GM12872 (cell line): ENCODE results near the gene RTL10.

Source experiments
- TF ChIP-seq, protein P1 (sequence below): IDR thresholded peaks from 3 replicates; pipeline ENCODE4 v1.5.1; 2011; ENCODE audit warnings: low read depth, mild to moderate bottlenecking, low read length, moderate library complexity; ENCODE audit not compliant: insufficient read depth

RTL10 gene

GRCh38 chr22:19811811-19812771, 42.6 kb downstream of the RTL10 start:
- TF ChIP-seq, protein P1, sequence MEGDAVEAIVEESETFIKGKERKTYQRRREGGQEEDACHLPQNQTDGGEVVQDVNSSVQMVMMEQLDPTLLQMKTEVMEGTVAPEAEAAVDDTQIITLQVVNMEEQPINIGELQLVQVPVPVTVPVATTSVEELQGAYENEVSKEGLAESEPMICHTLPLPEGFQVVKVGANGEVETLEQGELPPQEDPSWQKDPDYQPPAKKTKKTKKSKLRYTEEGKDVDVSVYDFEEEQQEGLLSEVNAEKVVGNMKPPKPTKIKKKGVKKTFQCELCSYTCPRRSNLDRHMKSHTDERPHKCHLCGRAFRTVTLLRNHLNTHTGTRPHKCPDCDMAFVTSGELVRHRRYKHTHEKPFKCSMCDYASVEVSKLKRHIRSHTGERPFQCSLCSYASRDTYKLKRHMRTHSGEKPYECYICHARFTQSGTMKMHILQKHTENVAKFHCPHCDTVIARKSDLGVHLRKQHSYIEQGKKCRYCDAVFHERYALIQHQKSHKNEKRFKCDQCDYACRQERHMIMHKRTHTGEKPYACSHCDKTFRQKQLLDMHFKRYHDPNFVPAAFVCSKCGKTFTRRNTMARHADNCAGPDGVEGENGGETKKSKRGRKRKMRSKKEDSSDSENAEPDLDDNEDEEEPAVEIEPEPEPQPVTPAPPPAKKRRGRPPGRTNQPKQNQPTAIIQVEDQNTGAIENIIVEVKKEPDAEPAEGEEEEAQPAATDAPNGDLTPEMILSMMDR, result no peak

GRCh38 chr22:19811211-19811621, 43.5 kb downstream of the RTL10 start:
- TF ChIP-seq, protein P1, result no peak

DNA sequence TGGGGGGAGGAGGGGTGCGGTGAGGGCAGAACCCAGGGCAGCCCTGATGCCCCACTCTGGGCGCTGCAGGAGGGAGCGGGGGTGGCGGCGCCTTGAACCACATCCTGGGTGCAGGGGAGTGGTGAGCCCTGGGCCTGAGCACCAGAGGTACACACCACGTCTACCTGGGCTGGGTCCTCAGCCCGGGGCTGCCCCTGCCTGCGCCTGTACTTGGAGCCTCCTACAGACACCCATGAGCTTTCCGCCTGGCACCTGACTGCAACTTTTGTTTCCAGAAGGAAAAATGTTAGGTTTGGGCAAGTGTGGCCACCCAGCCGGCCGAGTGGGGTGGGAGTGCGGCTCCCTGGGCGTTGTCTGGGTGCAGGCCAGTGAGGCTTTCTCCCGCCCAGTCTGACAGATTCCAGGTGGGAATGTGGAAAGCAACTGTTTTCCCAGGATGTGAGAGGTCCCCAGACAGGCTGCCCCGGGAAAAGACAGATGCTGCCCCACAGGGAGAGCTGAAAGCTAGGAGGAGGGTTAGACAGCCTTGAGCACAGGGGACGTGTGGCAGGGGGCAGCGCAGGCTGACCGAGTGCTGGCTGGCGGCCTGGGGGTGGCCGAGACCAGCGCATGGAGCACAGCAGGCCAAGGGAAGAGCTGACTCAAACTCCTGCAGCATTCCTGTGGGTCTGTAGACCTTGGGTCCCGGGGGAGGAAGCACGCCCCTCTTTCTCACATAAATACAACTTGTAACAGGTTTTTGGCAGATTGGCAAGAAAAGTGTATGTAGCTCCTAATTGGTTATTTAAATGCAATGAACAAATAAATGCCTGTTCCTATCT, 44.1 kb downstream of the RTL10 start:
- TF ChIP-seq, protein P1, result no peak

DNA sequence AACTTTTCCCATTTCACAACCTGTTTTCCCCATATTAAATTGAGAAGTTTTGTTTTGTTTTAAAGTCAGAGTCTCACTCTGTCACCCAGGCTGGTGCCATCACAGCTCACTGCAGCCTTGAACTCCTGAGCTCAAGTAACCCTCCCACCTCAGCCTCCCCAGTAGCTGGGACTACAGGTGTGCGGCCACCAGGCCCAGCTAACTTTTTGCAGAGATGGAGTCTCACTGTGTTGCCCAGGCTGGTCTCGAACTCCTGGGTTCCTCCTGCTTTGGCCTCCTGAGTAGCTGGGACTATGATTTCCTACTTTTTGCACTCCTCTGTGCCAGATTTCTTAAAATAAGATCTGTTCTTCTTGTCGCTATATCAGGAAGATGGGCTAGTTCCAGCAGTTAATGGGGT, 44.9 kb downstream of the RTL10 start:
- TF ChIP-seq, protein P1, result no peak

GRCh38 chr22:19808873-19809478, 45.7 kb downstream of the RTL10 start:
- TF ChIP-seq, protein P1, result no peak

- TF ChIP-seq, protein P1, result no peak
Measured at GRCh38 chr22:19807914-19808872, 46.5 kb downstream of the RTL10 start.
